H9 (cell line): ENCODE measurements around the gene MAP2. TPM values are rescaled to one million over a fixed set of nuclear protein-coding genes. Genes with fewer than 3 reads are reported as not detected.
"Not testable (repeated sequence)": the region's sequence is repeated elsewhere in the genome, so short reads cannot be mapped to it uniquely, and the experiment has no call there.

Experiments used
- DNase-seq: peaks from one replicate; pipeline ENCODE4 v3.0.0-alpha.2; 2017
- H2AFZ ChIP-seq: one replicate; pipeline ENCODE4 v1.6.1; 2013; ENCODE audit warnings: mild to moderate bottlenecking, low read length, control low read depth, moderate library complexity
- H2AK5ac ChIP-seq: 2 replicates; pipeline ENCODE4 v1.6.1; 2013; ENCODE audit warnings: low read length, control low read depth, mixed read lengths; ENCODE audit not compliant: insufficient read length
- H2BK120ac ChIP-seq: one replicate; pipeline ENCODE4 v1.6.1; 2013; ENCODE audit warnings: low read depth, mild to moderate bottlenecking, low read length, control low read depth, inconsistent platforms; ENCODE audit not compliant: poor library complexity, severe bottlenecking
- H2BK12ac ChIP-seq: 2 replicates; pipeline ENCODE4 v1.6.1; 2013; ENCODE audit warnings: low read length, control low read depth, mixed read lengths, low read depth; ENCODE audit not compliant: insufficient read length
- H2BK15ac ChIP-seq: 2 replicates; pipeline ENCODE4 v1.6.1; 2013; ENCODE audit warnings: low read depth, low read length, control low read depth
- H2BK20ac ChIP-seq: one replicate; pipeline ENCODE4 v1.6.1; 2013; ENCODE audit warnings: low read depth, mild to moderate bottlenecking, low read length, control low read depth, inconsistent platforms; ENCODE audit not compliant: poor library complexity, severe bottlenecking
- H2BK5ac ChIP-seq: 2 replicates; pipeline ENCODE4 v1.6.1; 2013; ENCODE audit warnings: low read length, control low read depth, mixed read lengths; ENCODE audit not compliant: insufficient read length
- H3K14ac ChIP-seq: 2 replicates; pipeline ENCODE4 v1.6.1; 2013; ENCODE audit warnings: low read length, control low read depth; ENCODE audit not compliant: insufficient read depth
- H3K18ac ChIP-seq: 2 replicates; pipeline ENCODE4 v1.6.1; 2013; ENCODE audit warnings: low read depth, mild to moderate bottlenecking, mixed read lengths, low read length, control low read depth; ENCODE audit not compliant: insufficient read length
- H3K23ac ChIP-seq: 2 replicates; pipeline ENCODE4 v1.6.1; 2013; ENCODE audit warnings: low read length, control low read depth, mixed read lengths, low read depth; ENCODE audit not compliant: insufficient read length
- H3K23me2 ChIP-seq: 2 replicates; pipeline ENCODE4 v1.6.1; 2013; ENCODE audit warnings: low read depth, mild to moderate bottlenecking, mixed read lengths, low read length, control low read depth; ENCODE audit not compliant: insufficient read length, poor library complexity, severe bottlenecking
- H3K27ac ChIP-seq: 2 replicates; pipeline ENCODE4 v1.5.1; 2013; ENCODE audit warnings: low read length, control low read depth, mixed read lengths, low read depth; ENCODE audit not compliant: insufficient read length
- H3K27me3 ChIP-seq: 2 replicates; pipeline ENCODE4 v1.6.1; 2013; ENCODE audit warnings: low read length, control low read depth, inconsistent platforms; ENCODE audit not compliant: insufficient read depth
- H3K4ac ChIP-seq: 2 replicates; pipeline ENCODE4 v1.6.1; 2013; ENCODE audit warnings: low read depth, mild to moderate bottlenecking, control low read depth, inconsistent platforms, low read length, moderate library complexity
- H3K4me1 ChIP-seq: 2 replicates; pipeline ENCODE4 v1.6.1; 2013; ENCODE audit warnings: low read length, control low read depth, inconsistent platforms; ENCODE audit not compliant: insufficient read depth
- H3K4me2 ChIP-seq: 2 replicates; pipeline ENCODE4 v1.6.1; 2013; ENCODE audit warnings: low read length, control low read depth, mixed read lengths; ENCODE audit not compliant: insufficient read length, insufficient read depth
- H3K56ac ChIP-seq: 2 replicates; pipeline ENCODE4 v1.6.1; 2013; ENCODE audit warnings: low read depth, mild to moderate bottlenecking, mixed read lengths, low read length, control low read depth; ENCODE audit not compliant: insufficient read length
- H3K79me1 ChIP-seq: 2 replicates; pipeline ENCODE4 v1.6.1; 2013; ENCODE audit warnings: low read depth, mild to moderate bottlenecking, moderate library complexity, low read length, control low read depth, inconsistent platforms; ENCODE audit not compliant: insufficient read depth, poor library complexity, severe bottlenecking
- H3K79me2 ChIP-seq: 2 replicates; pipeline ENCODE4 v1.6.1; 2013; ENCODE audit warnings: low read length, control low read depth, inconsistent platforms; ENCODE audit not compliant: insufficient read depth
- H3K9ac ChIP-seq: 2 replicates; pipeline ENCODE4 v1.6.1; 2013; ENCODE audit warnings: low read length, control low read depth, mixed read lengths; ENCODE audit not compliant: insufficient read length; ENCODE audit errors: extremely low read depth
- H3K9me3 ChIP-seq: one replicate; pipeline ENCODE4 v1.6.1; 2013; ENCODE audit warnings: low read depth, low read length, inconsistent platforms; ENCODE audit not compliant: control insufficient read depth
- H3T11ph ChIP-seq: one replicate; pipeline ENCODE4 v1.6.1; 2013; ENCODE audit warnings: mild to moderate bottlenecking, low read length, control low read depth, inconsistent platforms
- H4K20me1 ChIP-seq: one replicate; pipeline ENCODE4 v1.6.1; 2013; ENCODE audit not compliant: control insufficient read depth, insufficient read length, insufficient read depth
- H4K5ac ChIP-seq: 2 replicates; pipeline ENCODE4 v1.6.1; 2013; ENCODE audit warnings: low read depth, mild to moderate bottlenecking, mixed read lengths, low read length, control low read depth; ENCODE audit not compliant: insufficient read length
- H4K8ac ChIP-seq: replicated peaks from 2 replicates; pipeline ENCODE4 v1.6.1; 2013; ENCODE audit warnings: low read length, control low read depth, mixed read lengths, low read depth; ENCODE audit not compliant: insufficient read length
- H4K91ac ChIP-seq: 2 replicates; pipeline ENCODE4 v1.6.1; 2013; ENCODE audit warnings: low read depth, mild to moderate bottlenecking, moderate library complexity, mixed read lengths, low read length, control low read depth; ENCODE audit not compliant: insufficient read length
- H3K27ac Mint-ChIP-seq, 3 experiments: 2 replicates in 2 of 3; 3 replicates in 1 of 3; pipeline ENCODE4 v1.8.0; 2020 to 2021; ENCODE audit warnings: mixed read lengths in 3 of 3, mild to moderate bottlenecking in 1 of 3, moderate library complexity in 1 of 3
- H3K27me3 Mint-ChIP-seq: 2 replicates; pipeline ENCODE4 v1.8.0; 2021; ENCODE audit warnings: low read depth, mild to moderate bottlenecking, moderate library complexity, mixed read lengths
- H3K36me3 Mint-ChIP-seq, 3 experiments: 2 replicates in 2 of 3; 3 replicates in 1 of 3; pipeline ENCODE4 v1.8.0; 2020 to 2021; ENCODE audit warnings: low read depth in 3 of 3, mixed read lengths in 3 of 3; ENCODE audit not compliant: insufficient read depth in 1 of 3
- H3K4me1 Mint-ChIP-seq, 2 experiments: 2 replicates each; pipeline ENCODE4 v1.8.0; 2020; ENCODE audit warnings: mixed read lengths in 2 of 2
- H3K4me3 Mint-ChIP-seq, 2 experiments: 2 replicates in 1 of 2; 3 replicates in 1 of 2; pipeline ENCODE4 v1.8.0; 2020 to 2021; ENCODE audit warnings: mild to moderate bottlenecking in 2 of 2, mixed read lengths in 2 of 2, moderate library complexity in 1 of 2
- H3K9me3 Mint-ChIP-seq, 2 experiments: 2 replicates in 1 of 2; 3 replicates in 1 of 2; pipeline ENCODE4 v1.8.0; 2020; ENCODE audit warnings: mild to moderate bottlenecking in 2 of 2, mixed read lengths in 2 of 2, moderate library complexity in 1 of 2
- CTCF ChIP-seq: fragments of 200-600 bp; sonication (generic); conservative IDR thresholded peaks from 3 replicates; pipeline ENCODE4 v1.8.0; 2021; ENCODE audit warnings: antibody characterized with exemption, mild to moderate bottlenecking
- WGBS: extraction: QIAGEN DNeasy Blood & Tissue Kit; methylation state at CpG from one replicate; pipeline ENCODE4 v1.1.7; 2013; ENCODE audit warnings: missing lambda C conversion rate, low lambda C conversion rate, mixed read lengths; ENCODE audit not compliant: insufficient read length; ENCODE audit errors: extremely low coverage; 5-methylcytosine and 5-hydroxymethylcytosine counted together
- total RNA-seq: library from RNA; stranded (reverse); gene quantifications from 2 replicates; pipeline ENCODE4 v1.2.1, GENCODE V29; 2021

The MAP2 gene
- total RNA-seq, 1 experiment from 2014 or later: 0.87 TPM

GRCh38 chr2:209476367-209477208 is 52.7 kb downstream of the MAP2 start:
- H2BK5ac ChIP-seq: no peak overlapping the region
- no peak overlapping the region for H3K56ac ChIP-seq
- no peaks in the 10 kb centered on the region for H3K9me3 ChIP-seq
- H3K27ac ChIP-seq: no peak overlapping the region
- no peak overlapping the region for H2AK5ac ChIP-seq
- no peaks in the 10 kb centered on the region for H3K79me2 ChIP-seq
- no CpG with 5 or more reads among the region's 8 CpGs for WGBS
- H3T11ph ChIP-seq: no peak overlapping the region
- H3K4me1 Mint-ChIP-seq: peaks cover 10 to 14% of the 10 kb centered on the region in 2 experiments
- H4K20me1 ChIP-seq: no peaks in the 10 kb centered on the region
- no peaks in the 10 kb centered on the region for H3K9me3 Mint-ChIP-seq
- H3K23ac ChIP-seq: no peak overlapping the region
- H3K4ac ChIP-seq: no peak overlapping the region
- no peak overlapping the region for H3K18ac ChIP-seq
- no peak overlapping the region for H2BK15ac ChIP-seq
- H2BK12ac ChIP-seq: no peak overlapping the region
- no peaks in the 10 kb centered on the region for H3K36me3 Mint-ChIP-seq
- no peaks in the 10 kb centered on the region for H3K23me2 ChIP-seq
- H2AFZ ChIP-seq: no peak overlapping the region
- no peaks in the 10 kb centered on the region; the same call in 1 of the 2 replicates for H3K4me1 ChIP-seq
- H2BK120ac ChIP-seq: no peak overlapping the region
- no peaks in the 10 kb centered on the region for H3K79me1 ChIP-seq
- H2BK20ac ChIP-seq: no peak overlapping the region
- no peak overlapping the region for H3K4me2 ChIP-seq
- no peak overlapping the region for H3K27ac Mint-ChIP-seq
- TF ChIP-seq CTCF: no peak
- H3K4me3 Mint-ChIP-seq: no peak overlapping the region
- no peak overlapping the region for H3K9ac ChIP-seq
- H3K27me3 Mint-ChIP-seq: peaks cover 3% of the 10 kb centered on the region
- H4K91ac ChIP-seq: no peak overlapping the region
- no peak for DNase-seq
- H3K27me3 ChIP-seq: no peaks in the 10 kb centered on the region
- no peak overlapping the region for H3K14ac ChIP-seq
- H4K8ac ChIP-seq: no peak overlapping the region
- H4K5ac ChIP-seq: no peak overlapping the region

- H3K36me3 Mint-ChIP-seq: peaks cover 0 to 50% (median 28%) of the 10 kb centered on the region in 3 experiments; a peak in 5 of 7 replicates
- not testable (repeated sequence) for H2AFZ ChIP-seq, H3K27me3 ChIP-seq, H3K4me1 Mint-ChIP-seq, H3K79me2 ChIP-seq, H3K23ac ChIP-seq, H2AK5ac ChIP-seq, H3K23me2 ChIP-seq, H3K14ac ChIP-seq, H2BK15ac ChIP-seq, DNase-seq, H4K8ac ChIP-seq, H3K4ac ChIP-seq, H3K79me1 ChIP-seq, H3K27ac Mint-ChIP-seq, H3T11ph ChIP-seq, H3K9ac ChIP-seq, H3K27ac ChIP-seq, H3K4me3 Mint-ChIP-seq, H2BK5ac ChIP-seq, H4K91ac ChIP-seq, H4K5ac ChIP-seq, H2BK120ac ChIP-seq, H3K18ac ChIP-seq, H3K9me3 ChIP-seq, H3K4me2 ChIP-seq, H4K20me1 ChIP-seq, H2BK20ac ChIP-seq, H3K4me1 ChIP-seq, H2BK12ac ChIP-seq, H3K56ac ChIP-seq
- H3K9me3 Mint-ChIP-seq: peaks cover 57 to 61% of the 10 kb centered on the region in 2 experiments
- no CpG with 5 or more reads among the region's 1 CpG for WGBS
- H3K27me3 Mint-ChIP-seq: peaks cover 48% of the 10 kb centered on the region
Measured at GRCh38 chr2:209492296-209492695, 68.4 kb downstream of the MAP2 start.
